Sigmoid colon (tissue), 7 donors: ENCODE data around the gene ZNF132. TPM values are rescaled to one million over a fixed set of nuclear protein-coding genes. Genes with fewer than 3 reads are reported as not detected.

ENCODE experiments used
- DNase-seq: peaks from one replicate; pipeline ENCODE4 v3.0.0-alpha.2; 2019
- H3K27ac ChIP-seq, 4 donors: fragments of 200-600 bp; sonication (generic); one replicate each; pipeline ENCODE4 v1.5.1; 2016 to 2019; ENCODE audit warnings: mild to moderate bottlenecking in 1 of 4
- H3K27me3 ChIP-seq, 3 donors: fragments of 200-600 bp; sonication (generic); one replicate each; pipeline ENCODE4 v1.5.1; 2019; ENCODE audit warnings: mild to moderate bottlenecking in 1 of 3
- H3K36me3 ChIP-seq, 4 donors: fragments of 200-600 bp; sonication (generic); one replicate each; pipeline ENCODE4 v1.5.1; 2016 to 2019
- H3K4me1 ChIP-seq, 4 donors: fragments of 200-600 bp; sonication (generic); one replicate each; pipeline ENCODE4 v1.5.1; 2017 to 2019
- H3K4me3 ChIP-seq, 4 donors: fragments of 200-600 bp; sonication (generic); one replicate each; pipeline ENCODE4 v1.5.1; 2017 to 2019; ENCODE audit warnings: mild to moderate bottlenecking in 2 of 4, moderate library complexity in 1 of 4
- H3K9me3 ChIP-seq, 4 donors: fragments of 200-600 bp in 3 of 4; sonication (generic) in 3 of 4; one replicate each; pipeline versions ENCODE4 v1.5.1 to v1.6.1; 2013 to 2019
- CTCF ChIP-seq, 4 experiments: fragments of 450-650 bp in 3 of 4; fragments of 200-600 bp in 1 of 4; IDR thresholded peaks; one replicate each; pipeline ENCODE4 v1.5.1; 2016 to 2019; ENCODE audit warnings: antibody characterized with exemption in 4 of 4, mild to moderate bottlenecking in 3 of 4, moderate library complexity in 2 of 4
- EP300 ChIP-seq, 4 donors: sonication (generic); formaldehyde crosslinking; IDR thresholded peaks; one replicate each; pipeline ENCODE4 v1.6.1; 2017; ENCODE audit warnings: antibody characterized with exemption in 4 of 4
- POLR2A ChIP-seq, 2 donors: fragments of 450-650 bp; IDR thresholded peaks; one replicate each; pipeline ENCODE4 v1.6.1; 2016; ENCODE audit warnings: antibody characterized with exemption in 2 of 2, mild to moderate bottlenecking in 2 of 2, moderate library complexity in 2 of 2
- POLR2AphosphoS5 ChIP-seq, 4 donors: sonication (generic); formaldehyde crosslinking; IDR thresholded peaks; one replicate each; pipeline ENCODE4 v1.6.1; 2017; ENCODE audit warnings: antibody characterized with exemption in 4 of 4
- WGBS, 2 donors: extraction: QIAGEN DNeasy Blood & Tissue Kit; methylation state at CpG; one replicate each; pipeline ENCODE4 v1.1.7; 2013; 5-methylcytosine and 5-hydroxymethylcytosine counted together
- intact Hi-C: fragments of 100-400 bp; cut with DNase I; formaldehyde crosslinking; loops from one replicate; pipeline ENCODE4 v1.15.1; 2023
- polyA plus RNA-seq, 3 donors: library from polyadenylated mRNA; stranded (reverse); fragments of 200-250 nt; gene quantifications; one replicate each; pipeline ENCODE4 v1.2.3, GENCODE V29; 2013
- total RNA-seq, 4 donors: library from RNA; depleted of rRNA; stranded (reverse); fragments of >200 nt; gene quantifications; one replicate each; pipeline ENCODE4 v1.1.0, GENCODE V29; 2016
- donor health status: healthy with polysubstance abuse.
- donor health status: Bipolar disorder and iron deficiency.
- donor health status: healthy.

The ZNF132 gene
- total and polyA plus RNA-seq, 7 donors = 0.60 to 12.2 (median 5.7) TPM; not detected in 1

- H3K4me1 ChIP-seq = peaks cover 0 to 23% (median 14%) of the 10 kb centered on the region in 4 donors
- no peaks in the 10 kb centered on the region for H3K27me3 ChIP-seq
- intact Hi-C loops = no loop called here
- DNase-seq = no peak
- WGBS, 2 donors = 66 to 68% methylated on average over 5 of the region's 5 CpGs
- H3K36me3 ChIP-seq = peaks cover 17 to 39% (median 19%) of the 10 kb centered on the region in 4 donors
- H3K9me3 ChIP-seq = no peaks in the 10 kb centered on the region
- H3K4me3 ChIP-seq = peak overlapping the region in 1 of 4 donors; percentile 99
- no peak overlapping the region for H3K27ac ChIP-seq
- TF ChIP-seq POLR2AphosphoS5 (IDR thresholded peaks at IDR 0.05) (no peak), EP300 (IDR thresholded peaks at IDR 0.05) (no peak), POLR2A (IDR thresholded peaks at IDR 0.05) (no peak), CTCF (IDR thresholded peaks at IDR 0.05) (no peak)
These were observed 28.4 kb upstream of the ZNF132 start for GRCh38 chr19:58468216-58468839.

- WGBS, 2 donors = 0% methylated on average over 92 of the region's 92 CpGs
These were observed 27.0 kb upstream of the ZNF132 start, which contains the start of gene ZNF324 for GRCh38 chr19:58466760-58467589. ZNF324 (plus strand) TSS chr19:58467080; CDS start chr19:58469186, 2,106 bp downstream.

GRCh38 chr19:58466089-58466759 is 26.3 kb upstream of the ZNF132 start:
- Histone ChIP-seq H3K36me3 (peaks cover 6 to 20% (median 9%) of the 10 kb centered on the region in 4 donors), H3K9me3 (no peaks in the 10 kb centered on the region), H3K27me3 (no peaks in the 10 kb centered on the region), H3K27ac (peak overlapping the region in 2 of 4 donors; percentile 14 to 88), H3K4me1 (peaks cover 0 to 23% (median 14%) of the 10 kb centered on the region in 4 donors), H3K4me3 (peak overlapping the region; percentile 15 to 99 (median 91))
- intact Hi-C loops = loop anchor here (2.0 kb wide), 1 partner anchor 15 kb away; the partner anchor contains the start of gene ZNF324B
- DNase-seq = no peak
- TF ChIP-seq CTCF (IDR thresholded peaks at IDR 0.05) (no peak), EP300 (IDR thresholded peaks at IDR 0.05) (no peak), POLR2A (IDR thresholded peaks at IDR 0.05) (no peak), POLR2AphosphoS5 (IDR thresholded peaks at IDR 0.05) (no peak)
- WGBS, 2 donors = 29 to 35% methylated on average over 20 of the region's 20 CpGs

More at GRCh38 chr19:58466760-58467589, 27.0 kb upstream of the ZNF132 start, which contains the start of gene ZNF324:
- Histone ChIP-seq H3K4me3 (peak within 1 kb of the TSS; percentile 83 to 99 (median 98)), H3K27ac (peak within 1 kb of the TSS; percentile 72 to 88 (median 86)), H3K4me1 (peaks cover 0 to 23% (median 14%) of the 10 kb centered on the region in 4 donors), H3K36me3 (peaks cover 10 to 25% (median 12%) of the 10 kb centered on the region in 4 donors), H3K27me3 (no peaks in the 10 kb centered on the region), H3K9me3 (no peaks in the 10 kb centered on the region)
- TF ChIP-seq EP300 (IDR thresholded peaks at IDR 0.05) (no peak), POLR2A (IDR thresholded peaks at IDR 0.05) (peak; percentile 25 to 36), CTCF (IDR thresholded peaks at IDR 0.05) (no peak), POLR2AphosphoS5 (IDR thresholded peaks at IDR 0.05) (peak; percentile 66 to 85 (median 82))
- intact Hi-C loops = loop anchor here (2.0 kb wide), 1 partner anchor 16 kb away; the partner anchor contains the start of gene ZNF324B
- peak; percentile 99 for DNase-seq

- no peak overlapping the region for H3K4me3 ChIP-seq
- 89 to 90% methylated on average over 2 of the region's 2 CpGs for WGBS, 2 donors
- DNase-seq = no peak
- no peak overlapping the region for H3K27ac ChIP-seq
- peaks cover 0 to 23% (median 4%) of the 10 kb centered on the region in 4 donors for H3K36me3 ChIP-seq
- no peaks in the 10 kb centered on the region for H3K4me1 ChIP-seq
- no peaks in the 10 kb centered on the region for H3K9me3 ChIP-seq
- TF ChIP-seq POLR2A (IDR thresholded peaks at IDR 0.05) = no peak
- intact Hi-C loops = no loop called here
- no peaks in the 10 kb centered on the region for H3K27me3 ChIP-seq
These were observed 20.1 kb upstream of the ZNF132 start for GRCh38 chr19:58460039-58460438.
